ENCODE data around the gene CNTN1.

GRCh38 chr12:40834321-40834720 is 142.1 kb downstream of the CNTN1 start:
- TF ChIP-seq POLR2A (IDR thresholded peaks at IDR 0.05) (no peak), CTCF (IDR thresholded peaks at IDR 0.05) (no peak)
